CD4-positive, alpha-beta T cell treated with Interleukin-4 for 4 hours (primary cell): ENCODE measurements around the gene ATP5F1E.
A peak's percentile ranks its signal among the peaks of the same experiment; 100 is the strongest.

Experiments
- DNase-seq: peaks from one replicate; pipeline ENCODE4 v3.0.0-alpha.2; 2020

ATP5F1E gene

GRCh38 chr20:59032023-59032712, at the start of gene ATP5F1E:
ATP5F1E (minus strand) TSS chr20:59032335; CDS start chr20:59032251, 84 bp downstream.
- peak; percentile 96 for DNase-seq

DNA sequence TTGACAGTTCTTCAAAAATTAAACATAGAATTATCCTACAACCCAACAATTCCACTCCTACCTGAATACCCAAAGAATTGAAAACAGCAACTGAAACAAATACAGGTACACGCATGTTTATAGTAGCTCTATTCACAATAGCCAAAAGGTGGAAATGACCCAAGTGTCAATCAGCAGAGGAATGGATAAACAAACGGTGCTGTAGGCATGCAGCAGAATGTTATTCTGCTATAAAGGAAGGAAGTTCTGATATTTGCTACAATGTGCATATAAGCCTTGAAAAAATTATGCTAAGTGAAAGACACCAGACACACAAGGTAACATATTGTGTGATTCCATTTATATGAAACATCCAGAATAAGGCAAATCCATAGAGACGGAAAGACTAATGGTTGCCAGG, 48.9 kb upstream of the ATP5F1E start:
- DNase-seq = no peak

GRCh38 chr20:59078231-59078630, 46.1 kb upstream of the ATP5F1E start:
- DNase-seq = no peak

GRCh38 chr20:59077705-59078104, 45.6 kb upstream of the ATP5F1E start:
- DNase-seq = no peak

DNA sequence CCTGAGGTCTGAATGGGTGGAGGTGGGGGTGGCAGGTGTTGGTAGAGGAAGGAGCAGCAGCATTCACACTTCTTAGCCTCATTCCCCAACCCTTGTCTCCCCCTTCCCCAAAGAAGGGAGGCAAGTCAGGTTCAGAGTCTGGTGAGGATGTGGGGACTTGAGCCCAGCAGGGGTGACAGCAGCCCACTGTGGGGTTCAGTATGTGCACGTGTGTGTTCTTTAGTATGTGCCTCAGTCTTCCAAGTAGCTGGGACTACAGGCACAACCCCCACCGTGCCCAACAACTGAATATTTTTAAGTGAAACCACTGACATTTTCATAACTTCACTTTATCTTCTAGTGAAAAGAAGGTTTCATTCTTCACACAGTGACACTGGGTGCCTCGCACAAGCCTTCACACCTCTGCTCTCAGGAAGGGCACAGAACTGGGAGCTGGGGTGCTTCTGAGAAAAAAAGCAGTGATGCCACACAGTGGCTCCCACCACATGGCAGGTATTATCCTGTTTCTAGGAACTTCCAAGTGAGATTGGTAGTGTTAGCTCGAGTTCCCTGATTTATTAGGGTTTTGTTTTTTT, 43.9 kb upstream of the ATP5F1E start:
- DNase-seq = no peak

DNA sequence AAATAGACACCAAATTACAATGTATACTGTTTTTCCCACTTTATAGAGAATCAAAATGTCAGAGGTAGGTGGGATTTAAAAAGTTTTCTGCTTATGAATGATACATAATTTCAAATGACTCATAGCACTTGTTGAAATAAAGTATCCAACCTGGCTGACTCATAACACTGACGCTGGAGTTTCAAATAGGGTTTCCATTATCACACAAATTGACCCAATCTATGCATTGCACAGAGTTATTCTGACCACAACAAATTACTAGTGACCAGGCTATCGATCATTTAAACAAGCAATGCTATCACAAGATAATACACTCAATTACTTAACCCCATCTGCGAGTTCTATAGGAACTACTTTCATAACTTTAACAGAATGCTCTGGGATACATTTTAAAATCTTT, 42.3 kb upstream of the ATP5F1E start:
- no peak for DNase-seq

DNA sequence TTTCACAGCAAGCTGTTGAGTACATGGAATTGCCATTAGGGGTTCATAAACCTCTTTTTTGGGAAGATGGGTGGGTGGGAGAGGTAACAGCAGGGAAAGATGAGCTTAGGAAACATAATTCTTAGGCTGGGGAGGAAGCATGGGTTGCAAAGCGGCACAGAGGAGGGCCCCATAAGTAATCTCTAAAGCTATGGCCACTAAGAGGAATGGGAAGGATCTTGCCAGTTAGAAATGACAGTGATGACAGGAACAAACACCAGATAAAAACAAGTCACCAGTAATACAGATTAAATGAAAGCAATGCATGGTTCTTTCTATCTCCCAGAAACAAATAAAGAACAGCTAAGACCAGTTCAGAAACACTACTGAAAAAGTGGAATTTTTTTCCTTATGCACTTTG, 41.4 kb upstream of the ATP5F1E start:
- no peak for DNase-seq

DNA sequence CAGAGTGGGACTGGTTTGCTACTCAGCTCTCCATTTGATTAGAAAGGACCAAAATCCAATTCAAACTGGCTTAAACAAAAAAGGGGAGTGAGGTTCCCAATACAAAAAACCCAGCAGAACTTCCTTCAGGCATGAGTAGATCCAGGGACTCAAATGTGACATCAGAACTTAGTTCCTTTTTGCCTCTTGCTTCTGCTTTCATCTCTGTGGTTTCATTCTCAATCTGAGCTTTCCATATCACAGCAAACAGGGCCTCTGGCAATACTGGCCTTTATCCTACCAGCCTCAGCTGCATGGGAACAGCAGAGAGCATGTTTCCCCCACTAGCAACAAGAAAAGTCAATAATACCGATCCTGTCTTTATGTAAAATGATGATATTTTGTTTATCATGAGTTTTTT, 39.1 kb upstream of the ATP5F1E start:
- DNase-seq = no peak

DNA sequence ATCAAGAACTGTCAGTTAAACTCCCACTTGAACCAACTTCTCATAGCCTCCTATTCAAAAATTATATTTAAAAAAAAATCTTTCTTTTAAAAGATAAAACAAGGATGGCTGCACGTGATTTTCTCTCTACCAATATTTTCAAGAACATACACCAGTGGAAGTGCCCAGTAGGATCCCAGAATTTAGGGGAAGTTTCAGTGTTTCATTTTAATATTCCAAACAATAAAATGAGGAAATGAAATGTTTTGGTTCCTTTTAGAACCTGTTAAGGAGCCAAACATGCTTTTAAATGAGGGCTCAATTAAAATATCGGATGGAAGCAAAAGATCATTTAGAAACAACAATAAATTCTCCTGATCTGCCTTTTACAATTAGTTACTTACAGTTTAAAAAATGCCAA, 36.9 kb upstream of the ATP5F1E start:
- no peak for DNase-seq

DNA sequence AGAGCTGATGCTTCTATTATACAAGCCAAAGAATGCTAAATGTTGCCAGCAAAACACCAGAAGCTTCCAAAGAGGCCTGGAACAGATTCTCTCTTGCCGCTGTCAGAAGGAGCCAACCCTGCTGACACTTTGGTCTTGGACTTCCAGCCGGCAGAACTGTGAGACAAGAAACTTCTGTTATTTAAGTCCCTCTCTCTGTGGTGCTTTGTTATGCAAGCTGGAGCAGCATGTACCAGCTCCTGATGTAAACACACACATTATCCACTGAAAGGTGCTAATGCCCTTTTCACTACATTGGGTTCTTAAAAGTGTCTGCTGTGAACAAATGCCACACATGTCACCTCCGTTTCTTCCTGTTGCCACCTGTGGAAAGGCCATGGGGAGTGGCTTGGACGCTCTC, 36.4 kb upstream of the ATP5F1E start:
- no peak for DNase-seq

- no peak for DNase-seq
These were observed 32.1 kb upstream of the ATP5F1E start for GRCh38 chr20:59064214-59064722.

DNA sequence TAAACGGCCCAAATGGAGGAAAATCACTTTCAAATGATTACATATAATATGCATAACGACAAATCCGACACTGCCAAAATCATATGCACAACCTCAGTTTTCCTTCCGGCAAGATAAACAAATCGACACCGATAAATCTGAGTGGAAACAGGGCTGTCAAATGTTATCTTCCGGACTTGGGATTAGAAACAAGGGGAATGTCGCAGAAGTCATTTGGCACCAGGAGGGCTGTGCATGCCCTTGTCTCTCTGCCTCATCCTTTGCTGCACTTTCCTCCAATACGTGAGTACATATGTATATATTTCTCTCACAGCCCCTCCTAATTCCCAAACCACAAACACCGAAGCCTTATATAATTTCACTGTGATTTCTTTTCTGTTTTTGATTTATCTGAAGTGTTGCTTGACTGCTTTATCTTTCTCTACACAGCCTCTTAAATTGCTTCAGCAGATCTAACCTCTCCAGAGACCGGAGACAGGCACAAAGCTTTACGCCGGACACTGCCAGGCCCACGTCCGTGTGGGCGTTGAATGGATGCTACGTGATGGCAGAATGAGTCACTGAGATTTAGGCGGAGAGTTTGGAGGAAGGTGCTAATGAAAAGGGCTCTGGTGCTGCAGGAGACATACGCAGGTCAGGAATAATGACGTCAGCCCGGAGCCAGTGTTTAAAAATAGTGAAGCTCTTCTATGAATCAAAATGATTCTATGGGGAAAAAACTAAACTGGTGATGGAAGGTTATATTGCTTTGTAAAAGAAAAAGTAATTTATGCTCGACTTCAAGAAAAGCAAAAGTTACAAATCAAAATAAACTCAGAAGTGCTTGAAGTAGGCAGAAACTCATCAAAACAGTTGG, 31.5 kb upstream of the ATP5F1E start:
- DNase-seq = no peak

DNA sequence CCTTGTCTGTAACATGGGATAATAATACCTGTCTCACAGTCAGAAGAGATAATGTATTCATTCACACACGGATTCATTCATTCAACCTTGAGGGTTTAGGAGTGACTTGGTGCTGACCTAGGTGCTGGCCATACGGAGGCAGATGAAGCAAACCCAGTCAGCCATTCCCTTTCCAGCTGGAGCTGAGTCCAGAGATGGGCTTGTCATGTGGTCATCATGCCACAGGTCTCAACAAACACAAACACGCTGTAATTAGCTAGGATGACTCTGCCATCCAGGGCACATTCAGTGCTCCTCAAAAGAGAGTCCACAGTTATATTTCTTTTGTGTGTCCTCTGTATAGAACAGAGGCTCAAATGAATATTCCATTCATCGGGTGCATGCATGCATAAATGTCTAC, 29.9 kb upstream of the ATP5F1E start:
- DNase-seq = no peak

DNA sequence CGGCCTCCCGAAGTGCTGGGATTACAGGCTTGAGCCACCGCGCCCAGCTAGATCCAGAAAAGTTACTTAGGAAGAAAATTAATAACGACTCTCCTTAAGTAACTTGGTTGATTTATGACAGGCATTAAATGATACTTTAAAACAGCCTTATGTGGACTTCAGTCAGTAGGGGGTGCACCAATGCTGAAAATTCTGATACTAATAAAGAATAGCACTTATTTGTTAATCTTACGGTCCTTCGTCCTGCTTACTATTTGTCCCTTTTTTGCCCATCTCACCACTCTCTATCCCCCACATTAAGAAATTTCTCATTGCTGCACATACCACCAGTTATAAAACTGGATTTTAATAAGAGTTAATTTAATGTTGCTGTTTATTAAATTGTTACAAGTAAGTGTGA, 23.2 kb upstream of the ATP5F1E start:
- peak; percentile 50 for DNase-seq

DNA sequence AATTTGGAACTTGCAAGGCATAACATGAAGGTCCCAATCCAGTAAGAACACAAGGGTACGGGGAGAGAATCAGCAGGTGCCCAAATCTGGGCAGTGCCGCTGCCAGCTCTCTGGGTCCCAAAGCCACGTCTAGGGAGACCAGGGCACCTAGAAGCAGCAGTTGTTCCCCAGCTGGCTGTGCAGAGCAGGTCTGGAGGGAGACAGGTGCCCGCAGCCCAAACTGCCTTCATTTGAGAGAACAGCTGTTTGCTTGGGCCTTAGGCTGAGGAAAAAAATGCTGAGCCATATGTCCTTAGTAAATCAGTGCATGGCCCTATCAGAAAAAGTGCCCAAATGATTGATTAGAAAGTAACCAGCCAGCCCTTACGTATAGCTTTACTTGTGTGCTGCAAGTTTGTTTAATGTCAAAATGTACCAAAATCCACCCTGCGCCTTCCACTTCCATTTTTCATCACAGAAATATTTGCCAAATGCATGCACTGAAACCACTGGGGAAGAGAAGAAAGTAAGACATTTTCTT, 19.6 kb upstream of the ATP5F1E start:
- DNase-seq = no peak

GRCh38 chr20:59050437-59050836, 18.3 kb upstream of the ATP5F1E start:
- DNase-seq = no peak

- DNase-seq = no peak
These were observed 16.5 kb upstream of the ATP5F1E start for GRCh38 chr20:59048681-59049030.

- no peak for DNase-seq
These were observed 16.0 kb upstream of the ATP5F1E start for GRCh38 chr20:59047938-59048680.

- no peak for DNase-seq
These were observed 14.7 kb upstream of the ATP5F1E start for GRCh38 chr20:59046862-59047261.

DNA sequence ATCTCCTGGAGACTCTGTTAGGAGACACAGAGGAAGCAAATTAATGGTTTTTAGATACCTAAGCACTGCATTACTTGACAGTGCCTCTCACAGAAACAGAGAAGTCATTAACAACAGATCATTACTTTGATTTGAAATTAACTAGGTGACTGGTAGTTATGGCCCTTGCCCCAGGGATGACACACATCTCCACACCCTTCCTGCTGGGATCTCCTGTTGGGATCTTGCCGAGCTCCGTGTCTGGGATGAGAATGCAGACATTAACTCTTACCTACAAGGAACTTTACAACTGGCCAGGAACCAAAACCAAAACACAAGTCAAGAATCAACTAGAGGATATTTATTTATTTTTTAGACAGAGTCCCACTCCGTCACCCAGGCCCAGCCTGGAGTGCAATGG, 12.7 kb upstream of the ATP5F1E start:
- no peak for DNase-seq

- no peak for DNase-seq
These were observed 12.2 kb upstream of the ATP5F1E start for GRCh38 chr20:59044295-59044694.

GRCh38 chr20:59043698-59044097, 11.6 kb upstream of the ATP5F1E start:
- peak; percentile 23 for DNase-seq
